ENCODE data around the gene RAPGEF2.

GRCh38 chr4:159266981-159267868 is 164.3 kb downstream of the RAPGEF2 start:
- no peak for TF ChIP-seq POLR2A (IDR thresholded peaks at IDR 0.05)
- no peak for TF ChIP-seq CTCF (IDR thresholded peaks at IDR 0.05)
